A172 (cell line): ENCODE results near the gene SPEM2. TPM values are rescaled to one million over a fixed set of nuclear protein-coding genes. Genes with fewer than 3 reads are reported as not detected.

ENCODE experiments used
- DNase-seq: peaks from one replicate; pipeline ENCODE4 v3.0.0-alpha.2; 2015; ENCODE audit warnings: low spot score
- total RNA-seq: library from RNA; depleted of rRNA; stranded (reverse); fragments of >200 nt; shearing (Covaris generic); gene quantifications from 2 replicates; pipeline ENCODE4 v1.2.3, GENCODE V29; 2014

SPEM2 gene
- total RNA-seq, 1 experiment from 2014 or later = not detected

GRCh38 chr17:7421186-7421585 lies 4.2 kb upstream of the SPEM2 start:
- no peak for DNase-seq

GRCh38 chr17:7423679-7424078 lies 1.7 kb upstream of the SPEM2 start:
- no peak for DNase-seq

- DNase-seq = no peak
Measured at GRCh38 chr17:7425756-7426155, 340 bp downstream of the SPEM2 start.

GRCh38 chr17:7426203-7426863 lies 917 bp downstream of the SPEM2 start:
- DNase-seq = no peak

- DNase-seq = no peak
Measured at GRCh38 chr17:7426896-7427489, 1.6 kb downstream of the SPEM2 start.

- DNase-seq = no peak
Measured at GRCh38 chr17:7427549-7427948, 2.1 kb downstream of the SPEM2 start.

- no peak for DNase-seq
Measured at GRCh38 chr17:7428557-7428956, 3.1 kb downstream of the SPEM2 start, which contains the start of gene SPEM3. TSS of gene SPEM3 (plus strand) at chr17:7428857. CDS start at chr17:7428903, 46 bp downstream.

GRCh38 chr17:7429722-7430121 lies 4.3 kb downstream of the SPEM2 start:
- DNase-seq = no peak

GRCh38 chr17:7431231-7431630 lies 5.8 kb downstream of the SPEM2 start:
- no peak for DNase-seq

GRCh38 chr17:7432296-7432695 lies 6.9 kb downstream of the SPEM2 start:
- no peak for DNase-seq

GRCh38 chr17:7435676-7436555 lies 10.5 kb downstream of the SPEM2 start:
- DNase-seq = no peak

- no peak for DNase-seq
Measured at GRCh38 chr17:7436556-7437368, 11.3 kb downstream of the SPEM2 start.

- no peak for DNase-seq
Measured at GRCh38 chr17:7437369-7437863, 12.0 kb downstream of the SPEM2 start.

- DNase-seq = no peak
Measured at GRCh38 chr17:7437950-7438614, 12.7 kb downstream of the SPEM2 start.

- DNase-seq = no peak
Measured at GRCh38 chr17:7438656-7439460, 13.4 kb downstream of the SPEM2 start.

- no peak for DNase-seq
Measured at GRCh38 chr17:7439462-7440112, 14.2 kb downstream of the SPEM2 start, which contains the start of gene FGF11. TSS of gene FGF11 (plus strand) at chr17:7439512. CDS start at chr17:7439621, 109 bp downstream.

- DNase-seq = no peak
Measured at GRCh38 chr17:7440113-7440833, 14.9 kb downstream of the SPEM2 start.

- no peak for DNase-seq
Measured at GRCh38 chr17:7440834-7441195, 15.4 kb downstream of the SPEM2 start.

- no peak for DNase-seq
Measured at GRCh38 chr17:7441266-7441665, 15.8 kb downstream of the SPEM2 start.
